ENCODE data around the gene FXYD2. TPM values are rescaled to one million over a fixed set of nuclear protein-coding genes. Genes with fewer than 3 reads are reported as not detected.

The FXYD2 gene
- total and polyA plus RNA-seq, 2 of the 13 experiments (the other 11 are each of a cell fraction or from before 2014, with no cell fraction given), result 45.9 to 106 TPM

- 0 out of 2 replicates have a peak, but pooled peaks have one; percentile 16 for TF ChIP-seq ZNF687 (CRISPR knock-in tag; IDR thresholded peaks at IDR 0.05)
- TF ChIP-seq HCFC1 (IDR thresholded peaks at IDR 0.05; ENCODE audit: low read depth, low read length), result no peak
- TF ChIP-seq XRCC5 (optimal IDR thresholded peaks at IDR 0.05; ENCODE audit: low read length), result peak; percentile 38
Observed at GRCh38 chr11:117843666-117844484, 19.3 kb upstream of the FXYD2 start (continued).

DNA sequence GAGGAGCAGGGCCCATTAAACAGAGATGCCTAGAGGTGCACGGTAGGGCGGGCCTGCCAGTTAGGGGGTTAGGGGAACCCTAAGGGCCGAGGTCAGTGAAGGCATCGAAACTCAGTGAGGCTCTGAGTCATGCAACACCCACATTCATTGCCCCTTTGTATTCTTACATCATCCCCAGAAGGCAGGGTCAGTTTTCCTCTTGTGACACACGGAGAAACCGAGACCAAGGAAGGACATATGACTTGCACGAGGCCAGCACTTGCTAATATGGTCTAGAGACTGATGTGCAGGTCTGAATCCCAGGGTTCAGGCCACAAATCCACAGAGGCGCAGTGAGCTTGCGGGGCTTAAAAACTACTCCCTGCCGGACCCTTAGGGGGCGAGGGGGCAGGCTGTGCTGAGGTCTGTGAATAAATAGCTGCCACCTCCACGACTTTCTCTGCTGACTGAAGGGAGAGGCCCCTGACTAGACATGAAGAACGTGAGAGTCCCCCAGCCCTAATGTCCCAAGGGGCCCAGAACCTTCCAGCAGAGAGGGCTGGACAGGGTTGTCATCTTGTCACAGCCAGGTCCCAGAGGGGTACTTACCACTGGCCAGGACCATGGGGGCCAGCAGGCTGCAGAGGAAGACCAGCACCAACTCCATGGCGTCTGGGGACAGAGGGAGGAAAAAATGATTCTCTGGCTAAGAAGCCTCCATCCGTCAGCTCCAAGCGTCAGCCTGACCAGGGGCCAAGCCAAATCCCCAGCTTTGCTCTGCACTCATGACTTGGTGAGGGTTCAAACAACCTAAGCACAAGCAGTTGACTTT is 17.8 kb upstream of the FXYD2 start:
- no peak for FAIRE-seq
- Histone ChIP-seq H3K27me3 (ENCODE audit: control insufficient read depth in 1 of 2, insufficient read depth in 2 of 2, low read length in 2 of 2) (peaks cover 10 to 41% of the 10 kb centered on the region in 2 experiments; a peak in 3 of 5 replicates), H3K4me1 (ENCODE audit: insufficient read depth, low read length) (peaks cover 8% of the 10 kb centered on the region; the same call in 1 of the 2 replicates), H3K4me2 (ENCODE audit: low read depth, low read length) (no peak overlapping the region), H2AFZ (ENCODE audit: low read length) (no peak overlapping the region), H3K9me3 (ENCODE audit: low read length) (no peaks in the 10 kb centered on the region), H3K9ac (ENCODE audit: insufficient read depth, low read depth, low read length) (no peak overlapping the region), H3K79me2 (ENCODE audit: insufficient read depth, low read length) (no peaks in the 10 kb centered on the region), H4K20me1 (ENCODE audit: insufficient read depth, low read length) (no peaks in the 10 kb centered on the region), H3K27ac (ENCODE audit: extremely low read length, insufficient read depth, low read length) (no peak overlapping the region), H3K36me3 (replicated peaks in 1 of 2; ENCODE audit: control insufficient read depth in 1 of 2, insufficient read depth in 2 of 2, low read length in 2 of 2) (no peaks in the 10 kb centered on the region), H3K4me3 (replicated peaks in 1 of 3; ENCODE audit: insufficient read depth in 1 of 3, low read depth in 2 of 3, low read length in 3 of 3) (no peak overlapping the region)
- in situ Hi-C loops (cut with HindIII; ENCODE audit: extremely low pct_ligation_motif_present, low pct_unique_long_range_greater_than_20kb), result no loop called here
- DNase-seq (ENCODE audit: low spot score), result no peak
- BruUV-seq (replicated peaks), result no TSS peak
- intact Hi-C loops (cut with micrococcal nuclease; ENCODE audit: unreplicated experiment), result loop anchor here (10.0 kb wide), 1 partner anchor 62 kb away; no protein-coding TSS in a partner anchor
- WGBS (ENCODE audit: low lambda C conversion rate), result 29% methylated on average over 8 of the region's 16 CpGs
- no peak for TF ChIP-seq ZNF879 (CRISPR knock-in tag; IDR thresholded peaks at IDR 0.05)
- no peak for TF ChIP-seq ZNF574 (CRISPR knock-in tag; IDR thresholded peaks at IDR 0.05)
- TF ChIP-seq PHF5A (CRISPR knock-in tag; IDR thresholded peaks at IDR 0.05; ENCODE audit: low read depth, unreplicated experiment), result no peak
- TF ChIP-seq ZNF550 (CRISPR knock-in tag; IDR thresholded peaks at IDR 0.05; ENCODE audit: borderline replicate concordance), result no peak
- no peak for ATAC-seq
- ChIA-PET POLR2A (no interaction called here), CTCF (ENCODE audit: low intra/inter-chr PET ratio, low total read pairs) (interaction anchor here (3.9 kb wide), 1 partner anchor 105 kb away, joined by 33 read pairs; no protein-coding TSS in a partner anchor)

Measured in HepG2 (cell line).